SK-N-SH (cell line): ENCODE measurements around the gene RBM4B.

Experiments used
- CTCF ChIP-seq: fragments of 200-600 bp; sonication (generic); IDR thresholded peaks from 2 replicates; pipeline ENCODE4 v1.6.1; 2017; ENCODE audit warnings: antibody characterized with exemption, mild to moderate bottlenecking, moderate library complexity
- FOXJ3 ChIP-seq: sonication (generic); formaldehyde crosslinking; IDR thresholded peaks from 2 replicates; pipeline ENCODE4 v1.5.1; 2020; ENCODE audit warnings: mild to moderate bottlenecking, missing genetic modification reagents
- GABPA ChIP-seq: IDR thresholded peaks from 2 replicates; pipeline ENCODE4 v1.4.0; 2012; ENCODE audit warnings: low read depth, mild to moderate bottlenecking
- GATA2 ChIP-seq: sonication (generic); formaldehyde crosslinking; IDR thresholded peaks from 2 replicates; pipeline ENCODE4 v1.5.0; 2020; ENCODE audit warnings: mild to moderate bottlenecking, missing genetic modification reagents
- MAX ChIP-seq: IDR thresholded peaks from 2 replicates; pipeline ENCODE4 v1.4.0; 2012; ENCODE audit warnings: low read depth
- NFIC ChIP-seq: IDR thresholded peaks from 2 replicates; pipeline ENCODE4 v1.4.0; 2012; ENCODE audit warnings: borderline replicate concordance
- PBX3 ChIP-seq: IDR thresholded peaks from 2 replicates; pipeline ENCODE4; 2012
- POLR2AphosphoS5 ChIP-seq: IDR thresholded peaks from 2 replicates; pipeline ENCODE4 v1.6.1; 2012; ENCODE audit warnings: low read depth, low read length
- REST ChIP-seq: IDR thresholded peaks from 2 replicates; pipeline ENCODE4 v1.6.1; 2012; ENCODE audit warnings: mild to moderate bottlenecking, low read depth, low read length, moderate library complexity
- RFX5 ChIP-seq: IDR thresholded peaks from 2 replicates; pipeline ENCODE4 v1.6.1; 2012; ENCODE audit warnings: mild to moderate bottlenecking, improper control_type of control experiment, low read length
- SIN3A ChIP-seq: IDR thresholded peaks from 2 replicates; pipeline ENCODE4 v1.6.1; 2012; ENCODE audit warnings: low read depth, mild to moderate bottlenecking, low read length, moderate library complexity, borderline replicate concordance
- SMC3 ChIP-seq: IDR thresholded peaks from 2 replicates; pipeline ENCODE4 v1.6.1; 2012; ENCODE audit warnings: low read depth, low read length, improper control_type of control experiment
- TAF1 ChIP-seq: IDR thresholded peaks from 2 replicates; pipeline ENCODE4 v1.6.1; 2012; ENCODE audit warnings: low read depth, mild to moderate bottlenecking, low read length, moderate library complexity, borderline replicate concordance
- USF2 ChIP-seq: fragments of 150-350 bp; IDR thresholded peaks from 2 replicates; pipeline ENCODE4 v1.6.1; 2017; ENCODE audit warnings: antibody characterized with exemption, low read length, low read depth, borderline replicate concordance

GRCh38 chr11:66700337-66700736 lies 22.6 kb upstream of the RBM4B start:
- TF ChIP-seq CTCF (no peak), NFIC (no peak), GABPA (no peak), GATA2 (CRISPR knock-in tag) (no peak), TAF1 (no peak), RFX5 (no peak), USF2 (no peak), MAX (no peak), SMC3 (no peak), PBX3 (no peak), REST (no peak), POLR2AphosphoS5 (no peak), SIN3A (no peak), FOXJ3 (no peak)
